Testis (tissue), 2 donors: ENCODE data around the gene CETP.

ENCODE experiments used
- POLR2A ChIP-seq: fragments of 450-650 bp; IDR thresholded peaks from one replicate; pipeline ENCODE4 v1.6.1; 2017; ENCODE audit warnings: antibody characterized with exemption, mild to moderate bottlenecking, moderate library complexity
- TF ChIP-seq, protein P1 (sequence below), 3 experiments: fragments of 450-650 bp in 2 of 3; fragments of 200-600 bp in 1 of 3; sonication (generic) in 1 of 3; IDR thresholded peaks; one replicate each; pipeline ENCODE4 v1.5.1; 2016 to 2019; ENCODE audit warnings: antibody characterized with exemption in 3 of 3, mild to moderate bottlenecking in 2 of 3, moderate library complexity in 1 of 3

DNA sequence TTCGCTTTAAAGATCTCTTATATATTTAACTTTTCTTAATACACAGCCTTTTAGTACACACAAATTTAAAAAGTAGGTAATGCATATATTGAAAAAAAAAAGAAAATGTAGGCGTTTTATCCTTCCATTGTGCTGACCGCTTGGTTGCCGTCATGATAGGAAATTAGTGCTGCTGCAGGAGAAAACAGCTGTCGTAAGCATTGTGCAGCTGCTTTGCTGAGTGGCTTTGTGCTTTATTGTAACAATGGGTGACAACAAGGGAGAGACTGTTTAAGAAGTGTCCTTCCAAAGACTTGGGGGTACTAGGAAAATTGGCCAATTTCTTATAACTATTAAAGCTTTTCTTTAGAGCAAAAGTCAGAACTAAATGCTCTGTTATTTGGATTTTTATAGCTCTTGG is 24.8 kb upstream of the CETP start:
- TF ChIP-seq, protein P1, sequence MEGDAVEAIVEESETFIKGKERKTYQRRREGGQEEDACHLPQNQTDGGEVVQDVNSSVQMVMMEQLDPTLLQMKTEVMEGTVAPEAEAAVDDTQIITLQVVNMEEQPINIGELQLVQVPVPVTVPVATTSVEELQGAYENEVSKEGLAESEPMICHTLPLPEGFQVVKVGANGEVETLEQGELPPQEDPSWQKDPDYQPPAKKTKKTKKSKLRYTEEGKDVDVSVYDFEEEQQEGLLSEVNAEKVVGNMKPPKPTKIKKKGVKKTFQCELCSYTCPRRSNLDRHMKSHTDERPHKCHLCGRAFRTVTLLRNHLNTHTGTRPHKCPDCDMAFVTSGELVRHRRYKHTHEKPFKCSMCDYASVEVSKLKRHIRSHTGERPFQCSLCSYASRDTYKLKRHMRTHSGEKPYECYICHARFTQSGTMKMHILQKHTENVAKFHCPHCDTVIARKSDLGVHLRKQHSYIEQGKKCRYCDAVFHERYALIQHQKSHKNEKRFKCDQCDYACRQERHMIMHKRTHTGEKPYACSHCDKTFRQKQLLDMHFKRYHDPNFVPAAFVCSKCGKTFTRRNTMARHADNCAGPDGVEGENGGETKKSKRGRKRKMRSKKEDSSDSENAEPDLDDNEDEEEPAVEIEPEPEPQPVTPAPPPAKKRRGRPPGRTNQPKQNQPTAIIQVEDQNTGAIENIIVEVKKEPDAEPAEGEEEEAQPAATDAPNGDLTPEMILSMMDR (IDR thresholded peaks at IDR 0.05): no peak
- no peak for TF ChIP-seq POLR2A
